GM12801 (cell line): ENCODE data around the gene WDR90.

ENCODE experiments used
- TF ChIP-seq, protein P1 (sequence below): IDR thresholded peaks from one replicate; pipeline ENCODE4 v1.5.1; 2011; ENCODE audit warnings: control low read depth; ENCODE audit not compliant: insufficient read length; ENCODE audit errors: extremely low read depth

The WDR90 gene

GRCh38 chr16:660132-660458, 10.9 kb downstream of the WDR90 start:
- TF ChIP-seq, protein P1, sequence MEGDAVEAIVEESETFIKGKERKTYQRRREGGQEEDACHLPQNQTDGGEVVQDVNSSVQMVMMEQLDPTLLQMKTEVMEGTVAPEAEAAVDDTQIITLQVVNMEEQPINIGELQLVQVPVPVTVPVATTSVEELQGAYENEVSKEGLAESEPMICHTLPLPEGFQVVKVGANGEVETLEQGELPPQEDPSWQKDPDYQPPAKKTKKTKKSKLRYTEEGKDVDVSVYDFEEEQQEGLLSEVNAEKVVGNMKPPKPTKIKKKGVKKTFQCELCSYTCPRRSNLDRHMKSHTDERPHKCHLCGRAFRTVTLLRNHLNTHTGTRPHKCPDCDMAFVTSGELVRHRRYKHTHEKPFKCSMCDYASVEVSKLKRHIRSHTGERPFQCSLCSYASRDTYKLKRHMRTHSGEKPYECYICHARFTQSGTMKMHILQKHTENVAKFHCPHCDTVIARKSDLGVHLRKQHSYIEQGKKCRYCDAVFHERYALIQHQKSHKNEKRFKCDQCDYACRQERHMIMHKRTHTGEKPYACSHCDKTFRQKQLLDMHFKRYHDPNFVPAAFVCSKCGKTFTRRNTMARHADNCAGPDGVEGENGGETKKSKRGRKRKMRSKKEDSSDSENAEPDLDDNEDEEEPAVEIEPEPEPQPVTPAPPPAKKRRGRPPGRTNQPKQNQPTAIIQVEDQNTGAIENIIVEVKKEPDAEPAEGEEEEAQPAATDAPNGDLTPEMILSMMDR: no peak

DNA sequence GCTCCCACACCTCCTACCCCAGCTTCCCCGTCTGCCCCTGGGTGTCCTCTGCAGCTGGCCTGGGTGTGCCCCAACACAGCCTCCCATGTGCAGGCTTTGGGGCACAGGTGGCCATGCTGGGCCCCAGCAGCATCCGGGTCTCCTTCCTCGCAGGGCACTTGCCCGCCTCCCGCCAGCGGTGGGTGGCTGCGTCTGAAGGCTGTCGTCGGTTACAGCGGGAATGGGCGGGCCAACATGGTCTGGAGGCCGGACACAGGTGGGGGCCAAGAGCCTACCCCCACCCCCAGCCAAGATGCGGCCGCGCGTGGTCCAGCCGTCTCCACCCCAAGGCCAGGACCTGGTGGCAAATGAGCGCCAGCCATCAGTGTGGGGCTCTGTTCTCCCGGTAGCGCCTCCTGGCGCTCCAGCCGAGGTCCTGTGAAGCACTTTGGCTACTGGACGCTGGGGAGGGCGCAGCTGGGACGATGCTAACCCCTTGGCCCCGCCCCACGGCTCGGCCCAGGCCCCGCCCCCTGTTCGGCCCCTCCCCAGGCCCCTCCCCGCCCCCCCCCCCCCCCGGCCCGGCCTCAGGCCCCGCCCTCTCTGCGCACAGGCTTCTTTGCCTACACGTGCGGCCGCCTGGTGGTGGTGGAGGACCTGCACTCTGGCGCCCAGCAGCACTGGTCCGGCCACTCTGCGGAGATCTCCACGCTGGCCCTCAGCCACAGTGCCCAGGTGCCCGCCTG, 11.5 kb downstream of the WDR90 start:
- TF ChIP-seq, protein P1: no peak

DNA sequence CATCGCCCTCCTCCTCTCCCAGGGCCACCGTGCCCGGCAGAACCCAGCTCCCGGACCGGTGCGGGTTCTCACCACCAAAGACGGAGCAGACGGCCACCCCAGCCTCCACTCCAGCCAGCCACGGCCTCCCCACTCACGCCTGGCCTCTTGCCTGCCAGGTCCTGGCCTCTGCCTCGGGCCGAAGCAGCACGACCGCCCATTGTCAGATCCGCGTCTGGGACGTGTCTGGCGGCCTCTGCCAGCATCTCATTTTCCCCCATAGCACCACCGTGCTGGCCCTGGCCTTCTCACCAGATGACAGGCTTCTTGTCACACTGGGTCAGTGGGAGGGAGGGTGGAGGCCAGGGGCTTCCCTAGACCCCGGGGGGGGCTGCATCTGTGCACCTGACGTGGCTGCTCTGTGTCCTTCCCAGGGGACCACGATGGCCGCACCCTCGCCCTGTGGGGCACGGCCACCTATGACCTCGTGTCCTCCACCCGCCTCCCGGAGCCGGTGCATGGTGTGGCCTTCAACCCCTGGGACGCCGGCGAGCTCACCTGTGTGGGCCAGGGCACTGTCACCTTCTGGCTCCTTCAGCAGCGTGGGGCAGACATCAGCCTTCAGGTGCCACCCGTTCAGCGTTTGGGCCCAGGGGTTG, 12.1 kb downstream of the WDR90 start:
- TF ChIP-seq, protein P1: no peak

- TF ChIP-seq, protein P1: no peak
Measured at GRCh38 chr16:662095-662494, 12.9 kb downstream of the WDR90 start.

- TF ChIP-seq, protein P1: no peak
Measured at GRCh38 chr16:662597-662996, 13.4 kb downstream of the WDR90 start.

- TF ChIP-seq, protein P1: no peak
Measured at GRCh38 chr16:666572-666971, 17.4 kb downstream of the WDR90 start.

DNA sequence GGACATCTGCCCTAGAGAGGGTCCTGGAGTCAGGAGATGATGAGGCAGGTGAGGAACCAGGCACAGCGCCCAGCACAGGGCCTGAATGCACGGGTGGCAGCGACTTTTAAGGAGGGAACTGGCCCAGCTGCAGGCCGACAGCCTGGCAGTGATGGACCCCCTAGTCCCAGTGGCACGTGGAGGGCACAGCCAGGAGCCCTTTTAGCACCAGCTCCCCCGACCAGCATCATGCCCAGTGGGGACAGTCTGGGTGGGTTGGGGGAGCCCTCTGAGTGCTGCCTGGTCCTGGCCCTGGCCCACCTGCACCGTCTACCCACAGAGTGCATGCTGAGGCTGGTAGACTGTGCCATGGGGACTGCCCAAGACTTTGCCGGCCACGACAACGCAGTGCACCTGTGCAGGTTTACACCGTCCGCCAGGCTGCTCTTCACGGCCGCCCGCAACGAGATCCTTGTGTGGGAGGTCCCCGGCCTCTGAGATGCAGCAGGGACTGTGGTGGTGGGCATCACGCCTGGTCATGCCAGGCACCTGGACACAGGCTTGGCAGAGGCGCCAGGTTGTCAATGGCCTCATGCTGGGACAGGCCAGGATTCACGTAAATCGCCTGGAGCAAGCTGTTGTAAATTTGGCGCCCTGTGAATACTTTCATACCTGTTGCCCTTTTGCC, 18.1 kb downstream of the WDR90 start:
- TF ChIP-seq, protein P1: no peak
